Breast epithelium (tissue), 4 donors: Measurements from ENCODE around the gene MCRS1. TPM values are rescaled to one million over a fixed set of nuclear protein-coding genes. Genes with fewer than 3 reads are reported as not detected.

Experiments used
- DNase-seq, 2 donors: peaks; one replicate each; pipeline ENCODE4 v3.0.0-alpha.2; 2019; ENCODE audit warnings: low spot score in 2 of 2
- H3K27ac ChIP-seq, 2 donors: fragments of 200-600 bp; sonication (generic) in 1 of 2; one replicate each; pipeline ENCODE4 v1.5.1; 2016 to 2019; ENCODE audit warnings: mild to moderate bottlenecking in 1 of 2
- H3K27me3 ChIP-seq, 2 donors: fragments of 200-600 bp; sonication (generic) in 1 of 2; one replicate each; pipeline versions ENCODE4 v1.5.1 to v1.6.0; 2017 to 2019; ENCODE audit warnings: control low read depth in 1 of 2, mild to moderate bottlenecking in 1 of 2
- H3K36me3 ChIP-seq: fragments of 200-600 bp; one replicate; pipeline ENCODE4 v1.5.1; 2019
- H3K4me1 ChIP-seq, 2 donors: fragments of 200-600 bp; sonication (generic); one replicate each; pipeline ENCODE4 v1.5.1; 2016 to 2019; ENCODE audit warnings: control low read depth in 1 of 2
- H3K4me3 ChIP-seq, 3 donors: fragments of 200-600 bp; sonication (generic); 1 replicate in 2 of 3; 2 replicates in 1 of 3; pipeline ENCODE4 v1.5.1; 2016 to 2019; ENCODE audit warnings: mild to moderate bottlenecking in 3 of 3, moderate library complexity in 2 of 3
- H3K9me3 ChIP-seq, 2 donors: fragments of 200-600 bp; sonication (generic) in 1 of 2; one replicate each; pipeline ENCODE4 v1.5.1; 2016 to 2019; ENCODE audit warnings: control low read depth in 1 of 2
- POLR2A ChIP-seq: fragments of 450-650 bp; IDR thresholded peaks from one replicate; pipeline ENCODE4 v1.6.1; 2016; ENCODE audit warnings: antibody characterized with exemption, mild to moderate bottlenecking, moderate library complexity
- POLR2AphosphoS5 ChIP-seq, 3 donors: sonication (generic); formaldehyde crosslinking; IDR thresholded peaks; one replicate each; pipeline ENCODE4 v1.6.1; 2017; ENCODE audit warnings: antibody characterized with exemption in 3 of 3
- intact Hi-C: fragments of 100-400 bp; cut with DNase I; formaldehyde crosslinking; loops from one replicate; pipeline ENCODE4 v1.15.1; 2023; ENCODE audit warnings: low total_unique reads
- total RNA-seq, 3 donors: library from RNA; depleted of rRNA; stranded (reverse); fragments of >200 nt; gene quantifications; one replicate each; pipeline ENCODE4 v1.1.0, GENCODE V29; 2016
- TF ChIP-seq, protein P1 (sequence below), 3 donors: fragments of 450-650 bp; IDR thresholded peaks; one replicate each; pipeline ENCODE4 v1.5.1; 2016 to 2017; ENCODE audit warnings: antibody characterized with exemption in 3 of 3, mild to moderate bottlenecking in 3 of 3, moderate library complexity in 3 of 3

MCRS1 gene
- total RNA-seq, 3 donors from 2014 or later = 37.6 to 52.4 (median 52.1) TPM

GRCh38 chr12:49585477-49586459 is 17.8 kb upstream of the MCRS1 start:
- Histone ChIP-seq H3K27ac (peak overlapping the region in 1 of 2 donors; percentile 27), H3K36me3 (no peaks in the 10 kb centered on the region), H3K4me1 (no peaks in the 10 kb centered on the region), H3K27me3 (no peaks in the 10 kb centered on the region), H3K9me3 (no peaks in the 10 kb centered on the region), H3K4me3 (no peak overlapping the region)
- intact Hi-C loops = no loop called here
- DNase-seq = no peak
- TF ChIP-seq POLR2AphosphoS5 (IDR thresholded peaks at IDR 0.05) (no peak), POLR2A (no peak)
- TF ChIP-seq, protein P1, sequence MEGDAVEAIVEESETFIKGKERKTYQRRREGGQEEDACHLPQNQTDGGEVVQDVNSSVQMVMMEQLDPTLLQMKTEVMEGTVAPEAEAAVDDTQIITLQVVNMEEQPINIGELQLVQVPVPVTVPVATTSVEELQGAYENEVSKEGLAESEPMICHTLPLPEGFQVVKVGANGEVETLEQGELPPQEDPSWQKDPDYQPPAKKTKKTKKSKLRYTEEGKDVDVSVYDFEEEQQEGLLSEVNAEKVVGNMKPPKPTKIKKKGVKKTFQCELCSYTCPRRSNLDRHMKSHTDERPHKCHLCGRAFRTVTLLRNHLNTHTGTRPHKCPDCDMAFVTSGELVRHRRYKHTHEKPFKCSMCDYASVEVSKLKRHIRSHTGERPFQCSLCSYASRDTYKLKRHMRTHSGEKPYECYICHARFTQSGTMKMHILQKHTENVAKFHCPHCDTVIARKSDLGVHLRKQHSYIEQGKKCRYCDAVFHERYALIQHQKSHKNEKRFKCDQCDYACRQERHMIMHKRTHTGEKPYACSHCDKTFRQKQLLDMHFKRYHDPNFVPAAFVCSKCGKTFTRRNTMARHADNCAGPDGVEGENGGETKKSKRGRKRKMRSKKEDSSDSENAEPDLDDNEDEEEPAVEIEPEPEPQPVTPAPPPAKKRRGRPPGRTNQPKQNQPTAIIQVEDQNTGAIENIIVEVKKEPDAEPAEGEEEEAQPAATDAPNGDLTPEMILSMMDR (IDR thresholded peaks at IDR 0.05) = no peak

- peak overlapping the region in 1 of 2 donors; percentile 9 for H3K27ac ChIP-seq
- no peak for DNase-seq
- no peak overlapping the region for H3K4me3 ChIP-seq
- no peaks in the 10 kb centered on the region for H3K36me3 ChIP-seq
- H3K9me3 ChIP-seq = no peaks in the 10 kb centered on the region
- H3K4me1 ChIP-seq = no peaks in the 10 kb centered on the region
- TF ChIP-seq POLR2A = no peak
- intact Hi-C loops = no loop called here
- H3K27me3 ChIP-seq = no peaks in the 10 kb centered on the region
Observed at GRCh38 chr12:49584591-49584990, 16.6 kb upstream of the MCRS1 start.

DNA sequence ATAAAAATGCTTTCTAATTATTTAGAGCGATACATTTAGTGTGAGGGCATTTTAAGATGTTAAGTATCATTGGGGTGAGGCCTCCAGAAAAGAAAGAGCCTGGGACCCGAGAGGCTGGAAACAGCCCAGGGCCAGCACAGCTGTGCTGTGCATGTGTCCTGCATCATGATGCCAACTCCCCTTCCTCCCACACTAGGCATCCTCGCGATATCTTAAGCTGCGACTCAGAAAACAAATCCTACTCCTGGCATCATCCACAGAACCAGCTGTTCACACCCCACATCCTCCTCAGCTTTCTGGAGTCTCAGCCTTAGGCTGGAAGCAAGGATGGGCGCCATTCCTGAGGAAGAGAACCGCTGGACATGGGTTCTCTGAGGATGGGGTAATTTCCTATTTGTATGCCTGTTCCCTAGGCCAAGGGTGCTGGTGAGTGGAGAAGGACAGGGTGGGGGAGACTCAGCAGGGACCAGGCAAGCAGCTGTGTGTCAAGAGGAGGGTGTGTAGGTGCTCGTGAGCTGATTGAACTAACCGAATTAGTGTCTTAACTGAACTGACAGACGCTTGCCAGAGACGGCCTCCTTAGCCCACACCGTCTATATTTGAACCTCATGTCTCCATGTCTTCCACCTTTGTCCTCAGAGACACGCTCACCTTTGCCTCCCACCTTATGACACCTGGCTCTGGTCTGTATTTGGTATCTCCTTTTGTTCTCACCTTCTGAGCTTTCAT is 15.6 kb upstream of the MCRS1 start:
- Histone ChIP-seq H3K9me3 (no peaks in the 10 kb centered on the region), H3K4me1 (no peaks in the 10 kb centered on the region), H3K36me3 (no peaks in the 10 kb centered on the region), H3K27me3 (no peaks in the 10 kb centered on the region), H3K4me3 (no peak overlapping the region), H3K27ac (no peak overlapping the region)
- intact Hi-C loops = no loop called here
- TF ChIP-seq POLR2A = no peak
- no peak for TF ChIP-seq POLR2AphosphoS5 (IDR thresholded peaks at IDR 0.05)
- TF ChIP-seq, protein P1 (IDR thresholded peaks at IDR 0.05) = no peak
- DNase-seq = no peak

- Histone ChIP-seq H3K27me3 (no peaks in the 10 kb centered on the region), H3K4me3 (no peak overlapping the region), H3K4me1 (no peaks in the 10 kb centered on the region), H3K9me3 (no peaks in the 10 kb centered on the region), H3K27ac (no peak overlapping the region), H3K36me3 (no peaks in the 10 kb centered on the region)
- TF ChIP-seq, protein P1 (IDR thresholded peaks at IDR 0.05) = no peak
- TF ChIP-seq POLR2AphosphoS5 (IDR thresholded peaks at IDR 0.05) = no peak
- TF ChIP-seq POLR2A = no peak
- no peak for DNase-seq
- intact Hi-C loops = no loop called here
Observed at GRCh38 chr12:49582850-49583249, 14.9 kb upstream of the MCRS1 start.

GRCh38 chr12:49582201-49582600 is 14.3 kb upstream of the MCRS1 start:
- intact Hi-C loops = no loop called here
- Histone ChIP-seq H3K27me3 (no peaks in the 10 kb centered on the region), H3K4me3 (no peak overlapping the region), H3K9me3 (no peaks in the 10 kb centered on the region), H3K4me1 (no peaks in the 10 kb centered on the region), H3K27ac (no peak overlapping the region), H3K36me3 (no peaks in the 10 kb centered on the region)
- TF ChIP-seq POLR2AphosphoS5 (IDR thresholded peaks at IDR 0.05) (no peak), POLR2A (no peak)
- TF ChIP-seq, protein P1 (IDR thresholded peaks at IDR 0.05) = no peak
- no peak for DNase-seq
